ENCODE measurements around the gene CREB3L1.
"Not testable (repeated sequence)": the region's sequence is repeated elsewhere in the genome, so short reads cannot be mapped to it uniquely, and the experiment has no call there.

Gene CREB3L1

DNA sequence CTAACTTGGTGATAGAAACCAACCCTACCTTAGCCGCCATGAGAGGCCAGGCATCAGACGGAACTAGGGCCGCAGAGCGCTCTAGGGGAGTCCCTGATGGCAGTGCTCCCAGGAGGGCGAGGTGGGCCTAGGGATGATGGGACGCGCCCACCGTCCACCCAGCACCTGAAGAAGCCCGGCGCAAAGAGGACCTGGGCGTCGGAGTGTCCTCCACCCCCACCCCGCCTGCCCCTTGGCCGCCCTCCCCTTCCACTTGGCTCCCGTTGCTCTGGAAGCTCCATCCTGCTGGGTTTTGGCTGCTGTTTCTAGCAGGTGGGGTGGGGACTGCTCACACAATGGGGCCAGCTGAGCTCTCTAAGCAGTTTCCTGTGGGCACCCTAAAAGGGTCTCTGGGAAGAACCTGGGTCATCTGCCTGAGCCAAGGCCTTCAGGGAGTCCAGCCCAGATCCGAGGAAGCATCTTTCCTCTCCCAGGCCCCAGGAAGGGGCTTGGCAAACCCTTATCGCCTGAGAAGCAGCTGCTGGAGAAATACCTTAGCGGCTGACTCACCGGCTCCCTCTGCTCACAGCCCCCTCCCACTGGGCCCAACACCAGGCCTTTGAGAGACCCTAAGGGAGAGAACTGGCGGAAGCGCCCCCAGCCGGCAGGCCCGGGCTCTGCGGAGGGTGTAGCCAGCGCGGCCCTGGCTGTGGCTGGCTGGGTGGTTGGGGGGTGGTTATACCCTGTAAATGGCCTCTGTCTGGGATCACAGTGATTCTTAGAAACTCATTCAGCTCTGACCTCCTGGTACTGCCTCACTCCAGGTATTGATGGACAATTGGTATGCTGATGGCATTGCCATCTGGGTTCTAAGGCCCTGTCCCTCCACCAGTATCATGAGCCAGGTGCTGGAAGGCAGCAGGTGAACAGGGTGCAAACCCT is 19.3 kb downstream of the CREB3L1 start:
- DNase-seq = no peak

GRCh38 chr11:46298699-46299433 is 21.4 kb downstream of the CREB3L1 start:
- DNase-seq = no peak

- DNase-seq = no peak
Observed at GRCh38 chr11:46299451-46299961, 22.0 kb downstream of the CREB3L1 start.

GRCh38 chr11:46300270-46300669 is 22.8 kb downstream of the CREB3L1 start:
- DNase-seq = no peak

- DNase-seq = no peak
Observed at GRCh38 chr11:46302866-46303265, 25.4 kb downstream of the CREB3L1 start.

DNA sequence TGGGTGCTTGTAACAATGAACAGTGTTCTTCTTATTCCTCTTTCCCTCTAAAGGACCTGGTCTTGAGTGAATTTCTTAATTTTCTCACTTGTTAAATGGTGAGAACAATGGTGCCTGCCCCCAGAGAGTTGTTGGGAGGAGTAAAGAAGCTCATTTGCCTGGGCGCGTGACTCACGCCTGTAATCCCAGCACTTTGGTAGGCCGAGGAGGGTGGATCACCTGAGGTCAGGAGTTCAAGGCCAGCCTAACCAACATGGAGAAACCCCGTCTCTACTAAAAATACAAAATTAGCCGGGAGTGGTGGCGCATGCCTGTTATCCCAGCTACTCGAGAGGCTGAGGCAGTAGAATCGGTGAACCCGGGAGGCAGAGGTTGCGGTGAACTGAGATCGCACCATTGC is 26.6 kb downstream of the CREB3L1 start:
- not testable (repeated sequence) for DNase-seq

GRCh38 chr11:46304605-46305179 is 27.2 kb downstream of the CREB3L1 start:
- no peak for DNase-seq

DNA sequence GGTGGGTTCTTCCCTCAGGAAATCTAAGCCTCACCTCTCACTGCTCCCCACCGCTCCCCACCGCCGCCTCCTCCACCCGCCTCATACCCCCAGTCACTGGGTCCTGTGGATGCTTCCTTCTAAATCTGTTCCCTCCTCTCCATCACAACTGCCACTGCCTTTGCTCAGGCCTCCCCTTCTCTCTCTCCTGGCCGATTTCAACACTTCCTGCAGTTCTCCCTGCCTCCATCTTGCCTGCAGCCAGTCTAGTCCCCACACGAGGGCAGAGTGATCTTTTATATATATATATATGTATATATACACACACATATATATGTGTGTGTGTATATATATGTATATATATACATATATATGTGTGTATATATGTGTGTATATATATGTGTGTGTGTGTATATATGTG is 27.8 kb downstream of the CREB3L1 start:
- no peak for DNase-seq

DNA sequence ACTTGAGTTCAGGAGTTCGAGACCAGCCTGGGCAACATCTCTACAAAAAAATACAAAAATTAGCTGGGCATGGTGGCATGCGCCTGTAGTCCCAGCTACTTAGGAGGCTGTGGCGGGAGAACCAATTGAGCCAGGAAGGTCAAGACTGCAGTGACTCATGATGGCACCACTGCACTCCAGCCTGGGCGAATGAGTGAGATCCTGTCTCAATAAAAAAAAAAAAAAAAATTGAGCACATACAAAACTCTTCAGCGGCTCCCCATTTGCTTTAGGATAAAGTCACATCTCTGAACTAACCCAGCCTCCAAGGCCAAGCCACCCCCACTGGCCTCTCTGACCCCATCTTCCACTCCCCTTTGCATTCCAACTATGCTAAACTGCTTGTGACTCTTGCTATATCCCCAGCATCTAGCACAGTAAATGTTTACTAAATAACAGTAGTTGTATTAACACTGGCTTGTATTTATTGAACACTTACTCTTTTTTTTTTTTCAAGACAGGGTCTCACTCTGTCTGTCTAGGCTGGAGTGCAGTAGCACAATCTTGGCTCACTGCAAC is 28.9 kb downstream of the CREB3L1 start:
- no peak for DNase-seq

DNA sequence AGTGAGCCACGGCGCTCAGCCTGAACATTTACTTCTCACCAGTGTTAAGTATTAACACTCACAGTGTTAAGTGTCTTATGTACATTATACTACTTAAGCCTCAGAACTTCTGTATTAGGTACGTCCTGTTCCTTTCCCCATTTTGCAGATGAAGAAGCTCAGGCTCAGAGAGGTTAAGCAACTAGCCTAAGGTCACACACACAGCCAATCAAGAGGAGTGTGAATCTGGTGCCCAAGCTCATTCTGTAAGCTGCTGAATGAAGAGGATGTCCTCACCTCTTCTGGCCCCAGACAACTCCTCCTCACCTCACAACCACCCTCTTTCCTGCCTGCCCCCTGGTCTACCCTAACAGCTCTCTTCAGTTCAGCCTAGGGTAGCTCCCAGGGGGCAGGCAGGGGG is 29.9 kb downstream of the CREB3L1 start:
- no peak for DNase-seq

DNA sequence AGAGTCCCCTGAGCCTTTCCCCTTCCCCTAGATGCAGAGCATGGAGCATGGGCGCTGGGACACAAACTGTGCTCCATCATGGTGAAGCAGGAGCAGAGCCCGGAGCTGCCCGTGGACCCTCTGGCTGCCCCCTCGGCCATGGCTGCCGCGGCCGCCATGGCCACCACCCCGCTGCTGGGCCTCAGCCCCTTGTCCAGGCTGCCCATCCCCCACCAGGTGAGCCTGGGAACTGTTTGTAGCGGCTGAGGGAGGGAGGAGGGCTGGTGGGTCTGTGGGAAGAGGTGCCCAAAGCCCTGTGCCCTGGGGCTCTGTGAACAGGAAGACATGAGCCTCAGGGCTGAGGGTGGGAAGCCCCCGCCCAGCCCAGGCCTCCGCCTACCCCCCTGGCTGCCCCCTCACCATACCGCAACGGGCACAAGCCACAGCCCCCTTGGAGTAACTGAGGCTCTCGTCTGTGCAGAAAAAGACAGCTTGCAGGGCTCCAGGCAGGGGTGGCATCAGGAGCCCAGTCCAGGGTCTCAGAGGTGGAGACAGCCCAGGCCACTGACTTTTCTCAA is 30.4 kb downstream of the CREB3L1 start:
- DNase-seq = no peak

- DNase-seq = peak; percentile 61
Observed at GRCh38 chr11:46308631-46309419, 31.4 kb downstream of the CREB3L1 start.

DNA sequence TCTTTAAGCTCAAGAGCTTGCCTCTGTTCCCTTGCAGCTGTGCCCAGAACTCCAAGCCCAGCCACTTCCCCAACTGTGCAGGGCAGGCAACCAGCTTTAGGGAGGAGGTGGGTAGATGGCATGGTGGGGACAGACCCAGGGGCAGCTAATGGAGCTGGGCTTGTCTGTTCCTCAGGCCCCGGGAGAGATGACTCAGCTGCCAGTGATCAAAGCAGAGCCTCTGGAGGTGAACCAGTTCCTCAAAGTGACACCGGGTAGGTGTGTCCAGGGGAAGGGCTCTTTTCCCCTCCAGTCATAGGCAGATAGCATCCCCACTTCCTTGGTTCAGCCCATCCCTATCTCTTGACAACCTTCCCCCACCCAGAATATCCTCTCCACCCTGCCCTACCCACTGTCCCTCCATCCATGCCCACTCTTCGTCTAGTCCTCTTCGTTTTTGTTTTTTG is 32.4 kb downstream of the CREB3L1 start:
- no peak for DNase-seq

GRCh38 chr11:46315033-46315738 is 37.7 kb downstream of the CREB3L1 start:
- peak; percentile 75 for DNase-seq

GRCh38 chr11:46315783-46316563 is 38.5 kb downstream of the CREB3L1 start:
- DNase-seq = no peak

DNA sequence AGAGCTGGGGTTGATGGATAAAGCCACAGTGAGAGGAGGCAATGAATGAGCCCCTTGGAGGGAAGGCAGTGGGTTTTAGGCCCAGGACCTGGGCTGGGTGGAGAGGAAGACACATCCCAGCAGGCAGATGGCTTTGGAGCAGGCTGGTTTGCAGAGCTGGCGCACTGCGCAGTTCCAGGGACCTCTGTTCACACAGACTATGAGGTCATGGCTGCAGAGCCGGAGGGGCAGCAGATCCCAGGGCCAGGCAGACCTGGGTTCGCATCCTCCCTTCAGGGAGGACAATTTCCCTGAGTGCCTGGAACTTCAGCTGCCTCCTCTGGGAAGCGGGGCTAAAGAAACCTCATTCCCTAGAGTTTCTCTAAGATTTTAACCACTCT is 41.6 kb downstream of the CREB3L1 start:
- DNase-seq = no peak

GRCh38 chr11:46321757-46322156 is 44.3 kb downstream of the CREB3L1 start:
- no peak for DNase-seq

GRCh38 chr11:46322759-46323158 is 45.3 kb downstream of the CREB3L1 start:
- DNase-seq = no peak

DNA sequence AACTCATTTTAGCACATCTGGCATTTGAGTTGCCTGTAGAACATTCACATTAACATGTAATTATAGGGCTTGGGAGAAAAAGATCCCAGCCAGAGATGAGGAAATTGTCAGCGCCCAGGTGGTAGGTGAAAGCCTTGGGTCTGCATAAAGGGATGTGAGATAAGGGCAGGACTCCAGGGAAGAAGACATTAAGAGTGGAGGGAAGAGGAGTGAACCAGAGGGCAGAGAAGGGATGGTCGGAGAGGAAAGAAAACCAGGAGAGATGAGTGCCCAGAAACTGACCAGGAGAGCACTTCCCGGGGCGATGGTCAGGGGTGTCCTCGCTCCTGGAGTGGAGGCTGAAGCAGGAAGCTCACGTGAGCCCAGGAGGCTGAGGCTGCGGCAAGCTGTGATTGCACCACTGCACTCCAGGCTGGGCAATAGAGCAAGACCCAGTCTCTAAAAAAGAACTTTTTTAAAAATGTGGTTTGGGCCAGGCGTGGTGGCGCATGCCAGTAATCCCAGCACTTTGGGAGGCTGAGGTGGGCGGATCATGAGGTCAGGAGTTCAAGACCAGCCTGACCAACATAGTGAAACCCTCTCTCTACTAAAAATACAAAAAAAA is 49.5 kb downstream of the CREB3L1 start:
- DNase-seq = no peak

DNA sequence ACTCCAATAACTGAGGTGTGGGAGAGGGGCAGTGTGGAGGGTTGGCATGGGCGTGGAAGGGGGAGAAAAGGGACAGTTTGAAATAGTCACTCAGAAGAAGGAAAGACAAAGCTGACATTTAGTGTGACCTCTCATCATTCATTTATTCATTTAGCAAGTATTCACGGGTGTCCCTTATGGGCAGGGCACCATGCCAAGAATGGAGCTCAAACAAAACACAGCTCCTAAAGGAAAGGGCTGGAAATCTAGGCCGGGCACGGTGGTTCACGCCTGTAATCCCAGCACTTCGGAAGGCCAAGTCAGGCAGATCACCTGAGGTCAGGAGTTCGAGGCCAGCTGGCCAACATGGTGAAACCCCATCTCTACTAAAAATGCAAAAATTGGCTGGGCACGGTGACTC is 50.4 kb downstream of the CREB3L1 start:
- no peak for DNase-seq

All from activated gamma-delta T cell treated with Interleukin-2 at 50 U/mL for 16 hours (primary cell).